GM12875 (cell line): ENCODE data around the gene ATF7.
"Not testable (repeated sequence)": the region's sequence is repeated elsewhere in the genome, so short reads cannot be mapped to it uniquely, and the experiment has no call there.

Source experiments
- H3K4me3 ChIP-seq: one replicate; pipeline ENCODE4 v1.5.1; 2011; ENCODE audit warnings: low read depth, low read length, control low read depth
- TF ChIP-seq, protein P1 (sequence below): IDR thresholded peaks from 2 replicates; pipeline ENCODE4 v1.5.1; 2011; ENCODE audit warnings: low read depth, mild to moderate bottlenecking, control low read depth, inconsistent platforms, low read length, moderate library complexity, borderline replicate concordance; ENCODE audit not compliant: insufficient read depth

ATF7 gene

DNA sequence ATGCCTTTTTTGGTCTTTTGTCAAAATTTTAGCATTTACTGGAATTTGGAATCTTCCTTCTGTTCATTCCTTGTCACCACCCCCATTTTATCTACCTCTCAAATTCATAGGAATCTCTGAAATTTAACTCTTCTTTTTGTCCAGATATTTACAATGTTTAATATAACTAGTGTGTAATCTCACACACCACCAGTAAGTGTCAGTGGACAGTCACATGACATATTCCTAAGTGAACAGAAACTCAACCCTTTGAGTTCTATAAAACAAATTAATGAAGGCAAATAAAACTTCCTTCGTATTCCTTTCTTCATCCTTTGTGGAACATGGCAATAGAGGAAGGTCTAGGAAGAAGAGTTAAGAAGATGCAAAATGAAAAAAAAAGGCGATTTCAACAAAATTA lies 26.6 kb downstream of the ATF7 start:
- TF ChIP-seq, protein P1, sequence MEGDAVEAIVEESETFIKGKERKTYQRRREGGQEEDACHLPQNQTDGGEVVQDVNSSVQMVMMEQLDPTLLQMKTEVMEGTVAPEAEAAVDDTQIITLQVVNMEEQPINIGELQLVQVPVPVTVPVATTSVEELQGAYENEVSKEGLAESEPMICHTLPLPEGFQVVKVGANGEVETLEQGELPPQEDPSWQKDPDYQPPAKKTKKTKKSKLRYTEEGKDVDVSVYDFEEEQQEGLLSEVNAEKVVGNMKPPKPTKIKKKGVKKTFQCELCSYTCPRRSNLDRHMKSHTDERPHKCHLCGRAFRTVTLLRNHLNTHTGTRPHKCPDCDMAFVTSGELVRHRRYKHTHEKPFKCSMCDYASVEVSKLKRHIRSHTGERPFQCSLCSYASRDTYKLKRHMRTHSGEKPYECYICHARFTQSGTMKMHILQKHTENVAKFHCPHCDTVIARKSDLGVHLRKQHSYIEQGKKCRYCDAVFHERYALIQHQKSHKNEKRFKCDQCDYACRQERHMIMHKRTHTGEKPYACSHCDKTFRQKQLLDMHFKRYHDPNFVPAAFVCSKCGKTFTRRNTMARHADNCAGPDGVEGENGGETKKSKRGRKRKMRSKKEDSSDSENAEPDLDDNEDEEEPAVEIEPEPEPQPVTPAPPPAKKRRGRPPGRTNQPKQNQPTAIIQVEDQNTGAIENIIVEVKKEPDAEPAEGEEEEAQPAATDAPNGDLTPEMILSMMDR = no peak
- H3K4me3 ChIP-seq = no peak overlapping the region

DNA sequence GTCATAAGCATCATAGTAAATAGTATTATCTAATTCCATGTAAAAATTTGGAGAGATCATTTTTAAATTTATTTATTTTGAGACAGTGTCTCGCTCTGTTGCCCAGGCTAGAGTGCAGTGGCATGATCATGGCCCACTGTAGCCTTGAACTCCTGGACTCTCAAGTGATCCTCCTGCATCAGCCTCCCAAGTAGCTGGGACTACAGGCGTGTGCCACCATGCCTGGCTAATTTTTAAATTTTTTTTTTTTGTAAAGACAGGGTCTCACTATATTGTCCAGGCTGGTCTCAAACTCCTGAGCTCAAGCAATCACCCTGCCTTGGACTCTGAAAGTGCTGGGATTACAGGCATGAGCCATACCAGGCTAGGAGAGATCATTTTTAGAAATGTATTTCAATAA lies 27.2 kb downstream of the ATF7 start:
- H3K4me3 ChIP-seq = not testable (repeated sequence)

DNA sequence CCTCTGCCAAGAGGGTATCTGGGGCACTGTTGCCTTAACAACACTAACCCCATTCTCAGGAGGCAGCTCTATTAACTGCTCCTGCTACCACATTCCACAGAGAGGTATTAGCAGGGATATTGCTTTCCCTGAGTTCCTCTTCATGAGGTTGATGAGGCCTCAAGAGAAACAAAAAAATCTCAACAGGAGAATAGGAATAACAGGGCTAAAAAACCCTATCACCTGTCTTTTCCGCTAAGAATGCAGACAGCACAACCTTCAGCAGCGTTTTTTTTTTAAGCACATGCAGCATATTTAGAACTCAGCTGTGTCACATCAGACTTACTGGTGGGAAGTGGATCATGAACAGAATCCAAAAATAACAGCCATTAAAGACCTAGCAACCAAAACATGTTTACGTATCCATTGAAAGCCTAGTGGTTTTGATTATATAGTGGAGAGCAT lies 29.2 kb downstream of the ATF7 start:
- TF ChIP-seq, protein P1 = no peak
- no peak overlapping the region for H3K4me3 ChIP-seq

DNA sequence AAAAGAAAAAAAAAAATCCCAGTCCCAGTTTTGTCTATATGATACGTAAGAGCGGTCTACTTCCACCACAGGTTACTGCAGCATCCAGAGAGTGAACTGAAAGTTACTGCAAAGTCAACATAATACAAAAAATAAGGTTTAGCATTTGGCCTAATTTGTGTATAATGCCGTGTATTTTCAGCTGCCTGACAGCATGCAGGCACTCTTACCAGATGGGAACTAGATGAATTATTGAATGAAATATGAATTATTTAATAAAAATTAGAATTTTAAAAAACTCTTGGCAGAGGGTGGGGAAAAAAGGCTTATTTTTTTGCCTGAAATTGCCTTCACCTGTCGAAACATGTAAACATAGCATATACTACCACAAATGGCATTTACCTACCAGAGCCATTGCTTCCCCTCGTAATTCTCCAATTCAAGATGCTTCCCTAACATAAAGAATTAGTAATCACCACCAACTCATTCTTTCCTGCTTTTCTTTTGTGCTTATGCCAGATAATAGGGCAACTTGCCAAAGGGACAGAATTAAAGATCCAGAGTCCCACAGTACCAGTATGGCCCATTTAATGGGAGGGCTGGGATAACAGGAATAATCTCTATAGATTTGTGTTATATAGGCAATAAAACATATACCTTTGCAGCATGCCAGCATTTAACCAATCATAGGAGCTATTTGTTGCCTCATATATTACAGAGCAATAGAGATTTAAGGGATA lies 31.1 kb downstream of the ATF7 start:
- no peak overlapping the region for H3K4me3 ChIP-seq
- TF ChIP-seq, protein P1 = no peak

DNA sequence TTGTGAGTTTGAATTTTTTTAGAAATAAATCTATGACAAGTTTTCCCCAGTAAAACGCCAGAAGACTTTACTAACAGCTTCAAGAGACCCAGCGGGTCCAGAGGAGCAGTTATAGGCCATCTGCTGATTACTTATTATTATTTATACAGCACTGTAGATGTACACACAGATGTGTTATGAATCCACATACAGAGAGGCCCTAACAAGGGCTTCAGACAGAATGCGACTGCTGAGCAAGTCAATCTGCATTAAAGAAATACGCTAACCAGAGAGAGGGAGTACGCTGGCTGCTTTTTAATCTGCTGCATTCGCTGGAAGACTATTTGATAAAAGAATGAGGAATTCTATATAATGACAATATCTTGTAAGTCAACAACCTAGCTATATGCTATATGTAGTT lies 32.5 kb downstream of the ATF7 start:
- H3K4me3 ChIP-seq = no peak overlapping the region
- TF ChIP-seq, protein P1 = no peak

DNA sequence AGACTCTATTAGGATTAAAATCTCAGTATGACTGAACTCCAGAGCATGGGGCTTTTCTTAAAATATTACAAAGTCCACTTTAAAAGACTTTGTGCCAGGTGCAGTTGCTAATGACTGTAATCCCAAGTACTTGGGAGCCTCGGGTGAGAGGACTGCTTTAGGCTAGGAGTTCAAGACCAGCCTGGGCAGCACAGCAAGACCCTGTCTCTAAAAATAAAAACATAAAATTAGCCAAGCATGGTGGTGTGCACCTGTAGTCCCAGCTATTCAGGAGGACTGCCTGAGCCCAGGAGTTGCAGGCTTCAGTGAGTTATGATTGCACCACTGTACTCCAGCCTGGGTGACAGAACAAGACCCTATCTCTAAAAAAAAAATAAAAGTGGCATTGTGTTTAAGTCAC lies 33.2 kb downstream of the ATF7 start:
- TF ChIP-seq, protein P1 = no peak
- no peak overlapping the region for H3K4me3 ChIP-seq

DNA sequence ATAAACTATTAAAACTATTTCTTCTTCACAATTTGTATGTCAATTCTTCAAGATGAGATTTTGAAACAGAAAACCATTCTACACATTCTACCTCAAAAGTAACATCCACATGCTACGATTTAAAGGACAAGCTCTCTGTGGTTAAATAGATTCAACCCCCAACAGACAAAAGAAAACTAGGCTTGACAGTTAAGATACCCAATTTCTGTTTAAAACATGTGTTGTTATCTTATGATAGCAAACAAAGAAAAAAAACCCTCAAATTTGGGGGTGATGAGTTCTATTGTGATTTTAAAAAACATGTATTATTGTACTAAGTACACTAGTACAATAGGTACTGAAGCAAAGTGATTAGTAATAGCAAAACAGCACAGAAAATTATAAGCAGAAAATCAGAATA lies 33.8 kb downstream of the ATF7 start:
- H3K4me3 ChIP-seq = no peak overlapping the region
- TF ChIP-seq, protein P1 = no peak
